KMS-11 (cell line): ENCODE measurements around the gene HOMER3.

Experiments
- H2AFZ ChIP-seq: fragments of 200-600 bp; sonication (generic); 2 replicates; pipeline ENCODE4 v1.6.1; 2016; ENCODE audit warnings: antibody characterized with exemption, mixed run types, low read depth
- H3K27ac ChIP-seq: fragments of 200-600 bp; sonication (generic); 2 replicates; pipeline ENCODE4 v1.6.1; 2016; ENCODE audit warnings: mild to moderate bottlenecking, mixed run types
- H3K27me3 ChIP-seq: fragments of 200-600 bp; sonication (generic); 2 replicates; pipeline ENCODE4 v1.6.1; 2017; ENCODE audit warnings: mild to moderate bottlenecking, low read depth, mixed run types, moderate library complexity; ENCODE audit not compliant: insufficient read depth
- H3K36me3 ChIP-seq: fragments of 200-600 bp; sonication (generic); 2 replicates; pipeline ENCODE4 v1.6.1; 2017; ENCODE audit warnings: mild to moderate bottlenecking, mixed run types; ENCODE audit not compliant: insufficient read depth
- H3K4me1 ChIP-seq: fragments of 200-600 bp; sonication (generic); 2 replicates; pipeline ENCODE4 v1.6.1; 2016; ENCODE audit warnings: mild to moderate bottlenecking, low read depth, mixed run types; ENCODE audit not compliant: poor library complexity, severe bottlenecking
- H3K4me2 ChIP-seq: fragments of 200-600 bp; sonication (generic); 2 replicates; pipeline ENCODE4 v1.7.0; 2016; ENCODE audit warnings: mild to moderate bottlenecking, mixed run types
- H3K4me3 ChIP-seq: fragments of 200-600 bp; sonication (generic); IDR thresholded peaks from 2 replicates; pipeline ENCODE4 v1.6.1; 2017; ENCODE audit warnings: low read depth, low read length, mixed read lengths; ENCODE audit not compliant: insufficient read depth
- H3K79me2 ChIP-seq: fragments of 200-600 bp; sonication (generic); 2 replicates; pipeline ENCODE4 v1.6.1; 2016; ENCODE audit warnings: low read depth, mixed run types; ENCODE audit not compliant: insufficient read depth
- H3K9ac ChIP-seq: fragments of 200-600 bp; sonication (generic); 2 replicates; pipeline ENCODE4 v1.6.1; 2016; ENCODE audit warnings: mild to moderate bottlenecking, mixed run types
- H4K20me1 ChIP-seq: fragments of 200-600 bp; sonication (generic); 2 replicates; pipeline ENCODE4 v1.6.1; 2016; ENCODE audit warnings: mild to moderate bottlenecking, mixed run types; ENCODE audit not compliant: insufficient read depth
- CTCF ChIP-seq: fragments of 200-600 bp; sonication (generic); conservative IDR thresholded peaks from 2 replicates; pipeline ENCODE4 v1.6.1; 2017; ENCODE audit warnings: low read depth, mild to moderate bottlenecking, antibody characterized with exemption, low read length, moderate library complexity, mixed read lengths

The HOMER3 gene

GRCh38 chr19:18886972-18887371 is 54.0 kb downstream of the HOMER3 start:
- Histone ChIP-seq H3K36me3 (no peaks in the 10 kb centered on the region), H3K27ac (no peak overlapping the region)
- no peak for TF ChIP-seq CTCF

GRCh38 chr19:18883526-18884304 is 57.3 kb downstream of the HOMER3 start:
- H2AFZ ChIP-seq, result no peak overlapping the region
- TF ChIP-seq CTCF, result no peak
- H3K36me3 ChIP-seq, result no peaks in the 10 kb centered on the region
- no peak overlapping the region for H3K4me3 ChIP-seq
- no peak overlapping the region; the same call in 1 of the 2 replicates for H3K4me2 ChIP-seq
- H3K79me2 ChIP-seq, result no peaks in the 10 kb centered on the region
- peaks cover 21% of the 10 kb centered on the region for H3K4me1 ChIP-seq
- no peaks in the 10 kb centered on the region for H4K20me1 ChIP-seq
- H3K27me3 ChIP-seq, result no peaks in the 10 kb centered on the region; the same call in 1 of the 2 replicates
- no peak overlapping the region for H3K27ac ChIP-seq
- H3K9ac ChIP-seq, result no peak overlapping the region

More at GRCh38 chr19:18886972-18887371, 54.0 kb downstream of the HOMER3 start:
- no peak overlapping the region for H3K9ac ChIP-seq
- H3K4me1 ChIP-seq, result peaks cover 9% of the 10 kb centered on the region
- H4K20me1 ChIP-seq, result no peaks in the 10 kb centered on the region
- no peak overlapping the region for H2AFZ ChIP-seq
- H3K4me2 ChIP-seq, result no peak overlapping the region
- H3K79me2 ChIP-seq, result no peaks in the 10 kb centered on the region
- H3K4me3 ChIP-seq, result no peak overlapping the region
- peaks cover 12% of the 10 kb centered on the region; the same call in 1 of the 2 replicates for H3K27me3 ChIP-seq

- Histone ChIP-seq H4K20me1 (no peaks in the 10 kb centered on the region), H3K9ac (no peak overlapping the region), H3K27ac (no peak overlapping the region), H3K36me3 (no peaks in the 10 kb centered on the region), H3K4me1 (peaks cover 21% of the 10 kb centered on the region), H3K27me3 (no peaks in the 10 kb centered on the region), H3K79me2 (no peaks in the 10 kb centered on the region), H3K4me2 (no peak overlapping the region), H2AFZ (no peak overlapping the region), H3K4me3 (no peak overlapping the region)
- no peak for TF ChIP-seq CTCF
Measured at GRCh38 chr19:18881491-18881890, 59.5 kb downstream of the HOMER3 start.

GRCh38 chr19:18879579-18880373 is 61.2 kb downstream of the HOMER3 start:
- Histone ChIP-seq H3K4me3 (no peak overlapping the region), H3K27ac (no peak overlapping the region), H3K4me2 (0 out of 2 replicates have a peak overlapping the region, but pooled peaks have one; percentile 41), H4K20me1 (no peaks in the 10 kb centered on the region), H3K4me1 (peaks cover 21% of the 10 kb centered on the region), H2AFZ (no peak overlapping the region), H3K9ac (no peak overlapping the region), H3K79me2 (no peaks in the 10 kb centered on the region), H3K36me3 (no peaks in the 10 kb centered on the region), H3K27me3 (no peaks in the 10 kb centered on the region)
- no peak for TF ChIP-seq CTCF
